ENCODE measurements around the gene KIRREL2.

KIRREL2 gene

GRCh38 chr19:35904311-35905068 is 47.8 kb downstream of the KIRREL2 start:
- TF ChIP-seq ZNF169 (tag by site-specific recombination; IDR thresholded peaks at IDR 0.05): no peak
- TF ChIP-seq ZNF280D (tag by site-specific recombination; IDR thresholded peaks at IDR 0.05): peak; percentile 84; the same call in 1 of the 2 replicates
- 0 out of 2 replicates have a peak, but pooled peaks have one; percentile 7 for TF ChIP-seq ZNF121 (tag by site-specific recombination; IDR thresholded peaks at IDR 0.05)
- no peak for TF ChIP-seq ZNF677 (tag by site-specific recombination; IDR thresholded peaks at IDR 0.05)
- 0 out of 2 replicates have a peak, but pooled peaks have one; percentile 40 for TF ChIP-seq ZNF10 (tag by site-specific recombination; IDR thresholded peaks at IDR 0.05)
- CTCF ChIA-PET: interaction anchor here (1.0 to 2.1 kb wide), 3 partner anchors 27 to 42 kb away, joined by 3 to 8 read pairs (median 5); no protein-coding TSS in a partner anchor
- Histone ChIP-seq H3K4me1 (ENCODE audit: control insufficient read depth, insufficient read depth, low read length) (peaks cover 9% of the 10 kb centered on the region; the same call in 1 of the 2 replicates), H3K27ac (ENCODE audit: extremely low read depth, low read depth, low read length) (no peak overlapping the region), H3K9me3 (ENCODE audit: control insufficient read depth, insufficient read depth, low read depth, low read length) (no peaks in the 10 kb centered on the region), H3K36me3 (ENCODE audit: control insufficient read depth in 2 of 2, insufficient read depth in 1 of 2, low read length in 2 of 2) (no peaks in the 10 kb centered on the region; a peak in 1 of 3 replicates), H3K4me3 (ENCODE audit: low read depth, low read length) (no peak overlapping the region)
- POLR2A ChIA-PET: interaction anchor here (1.0 to 1.3 kb wide), 3 partner anchors 20 to 156 kb away, joined by 4 to 6 read pairs (median 5); partner anchors contain the start of gene LIN37

DNA sequence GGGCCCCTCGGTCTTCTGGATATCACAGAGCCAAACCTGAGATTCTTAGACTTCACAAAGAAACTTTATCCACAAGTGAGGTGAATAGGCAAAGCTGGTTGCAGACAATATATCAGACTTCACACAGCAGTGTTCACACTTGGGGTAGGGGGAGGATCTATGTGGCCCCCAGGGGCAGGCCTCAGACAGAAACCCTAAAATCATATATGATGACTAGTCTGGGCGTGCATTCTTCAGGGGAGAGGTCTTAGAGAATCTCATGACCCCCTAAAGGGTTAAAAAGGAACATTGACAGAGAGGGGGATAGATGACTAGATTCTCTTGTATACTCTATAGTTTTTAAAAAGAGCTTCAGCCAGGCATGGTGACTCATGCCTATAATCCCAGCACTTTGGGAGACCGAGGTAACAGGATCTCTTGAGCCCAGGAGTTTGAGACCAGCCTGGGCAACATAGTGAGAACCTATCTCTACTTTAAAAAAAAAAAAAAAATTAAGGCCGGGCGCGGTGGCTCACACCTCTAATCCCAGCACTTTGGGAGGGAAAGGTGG is 48.5 kb downstream of the KIRREL2 start:
- CTCF ChIA-PET: interaction anchor here (0.5 to 2.1 kb wide), 6 partner anchors 26 to 295 kb away, joined by 3 to 8 read pairs (median 4); no protein-coding TSS in a partner anchor
- Histone ChIP-seq H3K36me3 (ENCODE audit: control insufficient read depth in 2 of 2, insufficient read depth in 1 of 2, low read length in 2 of 2) (no peaks in the 10 kb centered on the region; a peak in 1 of 3 replicates), H3K4me1 (ENCODE audit: control insufficient read depth, insufficient read depth, low read length) (peaks cover 9% of the 10 kb centered on the region; the same call in 1 of the 2 replicates), H3K4me3 (ENCODE audit: low read depth, low read length) (no peak overlapping the region), H3K9me3 (ENCODE audit: control insufficient read depth, insufficient read depth, low read depth, low read length) (no peaks in the 10 kb centered on the region), H3K27ac (ENCODE audit: extremely low read depth, low read depth, low read length) (no peak overlapping the region)
- POLR2A ChIA-PET: interaction anchor here (0.7 to 1.3 kb wide), 5 partner anchors 11 to 165 kb away, joined by 3 to 6 read pairs (median 4); partner anchors contain the start of gene LIN37
- TF ChIP-seq PRDM1 (tag by site-specific recombination; IDR thresholded peaks at IDR 0.05) (no peak), ZNF175 (tag by site-specific recombination; IDR thresholded peaks at IDR 0.05) (no peak), ZNF155 (tag by site-specific recombination; IDR thresholded peaks at IDR 0.05) (no peak), KLF10 (tag by site-specific recombination; IDR thresholded peaks at IDR 0.05) (no peak; the same call in 1 of the 2 replicates), ZNF335 (tag by site-specific recombination; conservative IDR thresholded peaks at IDR 0.05) (peak; percentile 76), ZBTB21 (tag by site-specific recombination; IDR thresholded peaks at IDR 0.05) (0 out of 2 replicates have a peak, but pooled peaks have one; percentile 23), IKZF3 (tag by site-specific recombination; IDR thresholded peaks at IDR 0.05) (no peak), ZBTB20 (tag by site-specific recombination; IDR thresholded peaks at IDR 0.05) (no peak), ZNF366 (tag by site-specific recombination; conservative IDR thresholded peaks at IDR 0.05) (0 out of 2 replicates have a peak, but pooled peaks have one; percentile 33), ZNF629 (tag by site-specific recombination; IDR thresholded peaks at IDR 0.05) (no peak; the same call in 1 of the 2 replicates), ZNF23 (tag by site-specific recombination; IDR thresholded peaks at IDR 0.05; ENCODE audit: borderline replicate concordance) (no peak), ZNF529 (tag by site-specific recombination; IDR thresholded peaks at IDR 0.05; ENCODE audit: insufficient replicate concordance) (no peak), ZNF449 (tag by site-specific recombination; IDR thresholded peaks at IDR 0.05) (no peak)
- TF ChIP-seq, protein P1, sequence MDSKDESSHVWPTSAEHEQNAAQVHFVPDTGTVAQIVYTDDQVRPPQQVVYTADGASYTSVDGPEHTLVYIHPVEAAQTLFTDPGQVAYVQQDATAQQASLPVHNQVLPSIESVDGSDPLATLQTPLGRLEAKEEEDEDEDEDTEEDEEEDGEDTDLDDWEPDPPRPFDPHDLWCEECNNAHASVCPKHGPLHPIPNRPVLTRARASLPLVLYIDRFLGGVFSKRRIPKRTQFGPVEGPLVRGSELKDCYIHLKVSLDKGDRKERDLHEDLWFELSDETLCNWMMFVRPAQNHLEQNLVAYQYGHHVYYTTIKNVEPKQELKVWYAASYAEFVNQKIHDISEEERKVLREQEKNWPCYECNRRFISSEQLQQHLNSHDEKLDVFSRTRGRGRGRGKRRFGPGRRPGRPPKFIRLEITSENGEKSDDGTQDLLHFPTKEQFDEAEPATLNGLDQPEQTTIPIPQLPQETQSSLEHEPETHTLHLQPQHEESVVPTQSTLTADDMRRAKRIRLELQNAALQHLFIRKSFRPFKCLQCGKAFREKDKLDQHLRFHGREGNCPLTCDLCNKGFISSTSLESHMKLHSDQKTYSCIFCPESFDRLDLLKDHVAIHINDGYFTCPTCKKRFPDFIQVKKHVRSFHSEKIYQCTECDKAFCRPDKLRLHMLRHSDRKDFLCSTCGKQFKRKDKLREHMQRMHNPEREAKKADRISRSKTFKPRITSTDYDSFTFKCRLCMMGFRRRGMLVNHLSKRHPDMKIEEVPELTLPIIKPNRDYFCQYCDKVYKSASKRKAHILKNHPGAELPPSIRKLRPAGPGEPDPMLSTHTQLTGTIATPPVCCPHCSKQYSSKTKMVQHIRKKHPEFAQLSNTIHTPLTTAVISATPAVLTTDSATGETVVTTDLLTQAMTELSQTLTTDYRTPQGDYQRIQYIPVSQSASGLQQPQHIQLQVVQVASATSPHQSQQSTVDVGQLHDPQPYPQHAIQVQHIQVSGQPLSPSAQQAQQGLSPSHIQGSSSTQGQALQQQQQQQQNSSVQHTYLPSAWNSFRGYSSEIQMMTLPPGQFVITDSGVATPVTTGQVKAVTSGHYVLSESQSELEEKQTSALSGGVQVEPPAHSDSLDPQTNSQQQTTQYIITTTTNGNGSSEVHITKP (tag by site-specific recombination; IDR thresholded peaks at IDR 0.05): no peak
- TF ChIP-seq, protein P2, sequence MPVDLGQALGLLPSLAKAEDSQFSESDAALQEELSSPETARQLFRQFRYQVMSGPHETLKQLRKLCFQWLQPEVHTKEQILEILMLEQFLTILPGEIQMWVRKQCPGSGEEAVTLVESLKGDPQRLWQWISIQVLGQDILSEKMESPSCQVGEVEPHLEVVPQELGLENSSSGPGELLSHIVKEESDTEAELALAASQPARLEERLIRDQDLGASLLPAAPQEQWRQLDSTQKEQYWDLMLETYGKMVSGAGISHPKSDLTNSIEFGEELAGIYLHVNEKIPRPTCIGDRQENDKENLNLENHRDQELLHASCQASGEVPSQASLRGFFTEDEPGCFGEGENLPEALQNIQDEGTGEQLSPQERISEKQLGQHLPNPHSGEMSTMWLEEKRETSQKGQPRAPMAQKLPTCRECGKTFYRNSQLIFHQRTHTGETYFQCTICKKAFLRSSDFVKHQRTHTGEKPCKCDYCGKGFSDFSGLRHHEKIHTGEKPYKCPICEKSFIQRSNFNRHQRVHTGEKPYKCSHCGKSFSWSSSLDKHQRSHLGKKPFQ (tag by site-specific recombination; IDR thresholded peaks at IDR 0.05): peak; percentile 85
- TF ChIP-seq, protein P3, sequence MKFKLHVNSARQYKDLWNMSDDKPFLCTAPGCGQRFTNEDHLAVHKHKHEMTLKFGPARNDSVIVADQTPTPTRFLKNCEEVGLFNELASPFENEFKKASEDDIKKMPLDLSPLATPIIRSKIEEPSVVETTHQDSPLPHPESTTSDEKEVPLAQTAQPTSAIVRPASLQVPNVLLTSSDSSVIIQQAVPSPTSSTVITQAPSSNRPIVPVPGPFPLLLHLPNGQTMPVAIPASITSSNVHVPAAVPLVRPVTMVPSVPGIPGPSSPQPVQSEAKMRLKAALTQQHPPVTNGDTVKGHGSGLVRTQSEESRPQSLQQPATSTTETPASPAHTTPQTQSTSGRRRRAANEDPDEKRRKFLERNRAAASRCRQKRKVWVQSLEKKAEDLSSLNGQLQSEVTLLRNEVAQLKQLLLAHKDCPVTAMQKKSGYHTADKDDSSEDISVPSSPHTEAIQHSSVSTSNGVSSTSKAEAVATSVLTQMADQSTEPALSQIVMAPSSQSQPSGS (tag by site-specific recombination; IDR thresholded peaks at IDR 0.05; ENCODE audit: low read depth): no peak

Data from HEK293 (cell line).